GM23338 (cell line): Measurements from ENCODE around the gene GLE1. TPM values are rescaled to one million over a fixed set of nuclear protein-coding genes. Genes with fewer than 3 reads are reported as not detected.
A peak's percentile ranks its signal among the peaks of the same experiment; 100 is the strongest.

Experiments used
- ATAC-seq: fragments of 200-7000 bp; cut with Tn5 transposase; 3 replicates; pipeline ENCODE4 v1.9.1; 2020
- DNase-seq: peaks from one replicate; pipeline ENCODE4 v3.0.0-alpha.2; 2015; ENCODE audit warnings: low spot score
- H2AFZ ChIP-seq: fragments of 200-600 bp; sonication (generic); 2 replicates; pipeline ENCODE4 v1.8.0; 2016; ENCODE audit warnings: antibody characterized with exemption, mild to moderate bottlenecking, moderate library complexity
- H3F3A ChIP-seq: fragments of 200-600 bp; sonication (generic); replicated peaks from 2 replicates; pipeline ENCODE4 v1.8.0; 2017; ENCODE audit warnings: antibody characterized with exemption, mixed run types, low read depth
- H3K27ac ChIP-seq: fragments of 200-600 bp; sonication (generic); 2 replicates; pipeline ENCODE4 v1.6.1; 2016; ENCODE audit warnings: low read depth
- H3K27me3 ChIP-seq: fragments of 200-600 bp; sonication (generic); 2 replicates; pipeline ENCODE4 v1.8.0; 2016; ENCODE audit warnings: mild to moderate bottlenecking, mixed run types, moderate library complexity; ENCODE audit not compliant: insufficient read depth
- H3K36me3 ChIP-seq: fragments of 200-600 bp; sonication (generic); 2 replicates; pipeline ENCODE4 v1.8.0; 2016; ENCODE audit warnings: mild to moderate bottlenecking; ENCODE audit not compliant: insufficient read depth
- H3K4me1 ChIP-seq: fragments of 200-600 bp; sonication (generic); 2 replicates; pipeline ENCODE4 v1.8.0; 2016; ENCODE audit warnings: mild to moderate bottlenecking, moderate library complexity; ENCODE audit not compliant: insufficient read depth
- H3K4me2 ChIP-seq: fragments of 200-600 bp; sonication (generic); 2 replicates; pipeline ENCODE4 v1.7.1; 2017; ENCODE audit warnings: mixed run types
- H3K4me3 ChIP-seq: fragments of 200-600 bp; sonication (generic); 2 replicates; pipeline ENCODE4 v1.6.1; 2016; ENCODE audit warnings: mixed run types
- H3K79me2 ChIP-seq: fragments of 200-600 bp; sonication (generic); replicated peaks from 2 replicates; pipeline ENCODE4 v1.8.0; 2017; ENCODE audit warnings: mild to moderate bottlenecking; ENCODE audit not compliant: insufficient read depth
- H3K9me2 ChIP-seq: fragments of 200-600 bp; sonication (generic); 2 replicates; pipeline ENCODE4 v1.8.0; 2017; ENCODE audit not compliant: insufficient read depth
- H4K20me1 ChIP-seq: fragments of 200-600 bp; sonication (generic); replicated peaks from 2 replicates; pipeline ENCODE4 v1.8.0; 2017; ENCODE audit warnings: mild to moderate bottlenecking; ENCODE audit not compliant: insufficient read depth
- H3K27ac Mint-ChIP-seq: 2 replicates; pipeline ENCODE4 v1.8.0; 2020; ENCODE audit warnings: inconsistent platforms, mild to moderate bottlenecking, moderate library complexity, mixed read lengths
- H3K27me3 Mint-ChIP-seq: 3 replicates; pipeline ENCODE4 v1.8.0; 2022; ENCODE audit warnings: low read depth, mild to moderate bottlenecking, moderate library complexity, mixed read lengths, inconsistent platforms; ENCODE audit not compliant: insufficient read depth, poor library complexity
- H3K36me3 Mint-ChIP-seq: 3 replicates; pipeline ENCODE4 v1.8.0; 2021; ENCODE audit warnings: low read depth, mild to moderate bottlenecking, inconsistent platforms, moderate library complexity, mixed read lengths
- H3K4me1 Mint-ChIP-seq: 3 replicates; pipeline ENCODE4 v1.8.0; 2020; ENCODE audit warnings: mild to moderate bottlenecking, inconsistent platforms, mixed read lengths
- H3K4me3 Mint-ChIP-seq: 3 replicates; pipeline ENCODE4 v1.8.0; 2021; ENCODE audit warnings: moderate library complexity, mild to moderate bottlenecking, inconsistent platforms, mixed read lengths
- H3K9me3 Mint-ChIP-seq: 3 replicates; pipeline ENCODE4 v1.8.0; 2020; ENCODE audit warnings: moderate library complexity, mild to moderate bottlenecking, inconsistent platforms, mixed read lengths
- CREB1 ChIP-seq: fragments of 250-450 bp; sonication (Bioruptor Pico); IDR thresholded peaks from 2 replicates; pipeline ENCODE4 v1.5.0; 2020; ENCODE audit warnings: low read depth, mild to moderate bottlenecking, moderate library complexity
- ETS1 ChIP-seq: IDR thresholded peaks from 2 replicates; pipeline ENCODE4 v1.6.1; 2016; ENCODE audit warnings: antibody characterized with exemption
- EZH2 ChIP-seq: fragments of 200-600 bp; sonication (generic); IDR thresholded peaks from one replicate; pipeline ENCODE4 v1.8.0; 2017; ENCODE audit warnings: antibody characterized with exemption, mild to moderate bottlenecking, low read depth; ENCODE audit not compliant: unreplicated experiment
- EZH2phosphoT487 ChIP-seq: fragments of 200-600 bp; sonication (generic); IDR thresholded peaks from one replicate; pipeline ENCODE4 v1.8.1; 2018; ENCODE audit warnings: antibody characterized with exemption; ENCODE audit not compliant: unreplicated experiment
- NANOG ChIP-seq: IDR thresholded peaks from 2 replicates; pipeline ENCODE4 v1.6.1; 2016; ENCODE audit warnings: antibody characterized with exemption, borderline replicate concordance
- STAT1 ChIP-seq: IDR thresholded peaks from one replicate; pipeline ENCODE4 v1.6.1; 2016; ENCODE audit warnings: antibody characterized with exemption; ENCODE audit not compliant: unreplicated experiment
- ZNF114 ChIP-seq: fragments of 250-450 bp; sonication (Bioruptor Pico); IDR thresholded peaks from 2 replicates; pipeline ENCODE4 v1.5.0; 2020; ENCODE audit warnings: mild to moderate bottlenecking, moderate library complexity
- ZNF331 ChIP-seq: fragments of 250-450 bp; sonication (Bioruptor Pico); IDR thresholded peaks from 2 replicates; pipeline ENCODE4 v1.5.0; 2020; ENCODE audit warnings: low read depth, mild to moderate bottlenecking, moderate library complexity
- ZNF462 ChIP-seq: fragments of 250-450 bp; sonication (Bioruptor Pico); IDR thresholded peaks from 2 replicates; pipeline ENCODE4 v1.5.0; 2020; ENCODE audit warnings: mild to moderate bottlenecking, moderate library complexity
- polyA plus RNA-seq: library from polyadenylated mRNA; unstranded; fragments of >200 nt; fragmentation: Nextera tagmentation; extraction: Ambion mirVana; gene quantifications from 2 replicates; pipeline ENCODE4 v1.2.1, GENCODE V29; 2016
- total RNA-seq: library from RNA; depleted of rRNA; stranded (reverse); fragments of >200 nt; shearing (Covaris generic); gene quantifications from 2 replicates; pipeline ENCODE4 v1.2.3, GENCODE V29; 2014

The GLE1 gene
- total and polyA plus RNA-seq, 2 experiments from 2014 or later: 7.4 to 22.1 TPM

GRCh38 chr9:128504485-128505413 is at the start of gene GLE1 (continued):
- TF ChIP-seq ETS1: peak; percentile 48; the same call in 1 of the 2 replicates
- no peak for TF ChIP-seq EZH2phosphoT487
- no peak for TF ChIP-seq EZH2
- TF ChIP-seq ZNF114 (CRISPR knock-in tag): no peak
- no peak for TF ChIP-seq NANOG

GRCh38 chr9:128454991-128455390 is 49.5 kb upstream of the GLE1 start:
- ATAC-seq (no peak), DNase-seq (no peak)
- H3F3A ChIP-seq: peaks cover 9% of the 10 kb centered on the region; the same call in 1 of the 2 replicates
- TF ChIP-seq CREB1 (CRISPR knock-in tag): no peak
- TF ChIP-seq ZNF462 (CRISPR knock-in tag): no peak
- TF ChIP-seq ZNF331 (CRISPR knock-in tag): no peak
- TF ChIP-seq EZH2phosphoT487: no peak
- TF ChIP-seq STAT1: no peak
- H3K4me3 ChIP-seq: no peak overlapping the region
- peaks cover 5% of the 10 kb centered on the region; the same call in 1 of the 2 replicates for H3K36me3 ChIP-seq
- no peak overlapping the region for H3K27ac ChIP-seq
- no peak overlapping the region for H3K4me2 ChIP-seq
- peaks cover 10% of the 10 kb centered on the region; the same call in 1 of the 2 replicates for H3K4me1 ChIP-seq
- H4K20me1 ChIP-seq: peaks cover 16% of the 10 kb centered on the region; the same call in 1 of the 2 replicates
- H3K9me3 Mint-ChIP-seq: no peaks in the 10 kb centered on the region
- H3K27me3 ChIP-seq: peaks cover 31% of the 10 kb centered on the region
- peak overlapping the region; percentile 63; the same call in 1 of the 2 replicates for H2AFZ ChIP-seq
- H3K4me1 Mint-ChIP-seq: peaks cover 12% of the 10 kb centered on the region
- H3K27ac Mint-ChIP-seq: no peak overlapping the region
- H3K79me2 ChIP-seq: no peaks in the 10 kb centered on the region
- no peaks in the 10 kb centered on the region for H3K9me2 ChIP-seq
- H3K36me3 Mint-ChIP-seq: peaks cover 10% of the 10 kb centered on the region
- peak overlapping the region; percentile 81; the same call in 2 of the 3 replicates for H3K4me3 Mint-ChIP-seq
- peaks cover 35% of the 10 kb centered on the region for H3K27me3 Mint-ChIP-seq
